Prostate gland (tissue), 2 donors: ENCODE data around the gene DDAH1. TPM values are rescaled to one million over a fixed set of nuclear protein-coding genes. Genes with fewer than 3 reads are reported as not detected.

Source experiments
- DNase-seq: peaks from one replicate; pipeline ENCODE4 v3.0.0-alpha.2; 2019; ENCODE audit warnings: low spot score
- H3K27ac ChIP-seq, 2 donors: fragments of 200-600 bp; sonication (generic); 2 replicates each; pipeline ENCODE4 v1.5.1; 2017 to 2019
- H3K27me3 ChIP-seq: fragments of 200-600 bp; sonication (generic); replicated peaks from 2 replicates; pipeline ENCODE4 v1.5.1; 2019; ENCODE audit not compliant: insufficient read depth
- H3K36me3 ChIP-seq, 2 donors: fragments of 200-600 bp; sonication (generic); 1 replicate in 1 of 2; 2 replicates in 1 of 2; pipeline versions ENCODE4 v1.5.1 to v1.8.1; 2017 to 2019
- H3K4me1 ChIP-seq: fragments of 200-600 bp; sonication (generic); replicated peaks from 2 replicates; pipeline ENCODE4 v1.5.1; 2019
- H3K4me3 ChIP-seq, 2 donors: fragments of 200-600 bp; sonication (generic); 2 replicates each; pipeline ENCODE4 v1.5.1; 2017 to 2019
- H3K9me3 ChIP-seq: fragments of 200-600 bp; sonication (generic); 2 replicates; pipeline ENCODE4 v1.5.1; 2017
- CTCF ChIP-seq, 4 experiments: fragments of 200-600 bp in 2 of 4; fragments of 450-650 bp in 2 of 4; sonication (generic) in 2 of 4; IDR thresholded peaks; 1 replicate in 3 of 4; 2 replicates in 1 of 4; pipeline ENCODE4 v1.5.1; 2016 to 2019; ENCODE audit warnings: antibody characterized with exemption in 4 of 4, mild to moderate bottlenecking in 2 of 4, moderate library complexity in 2 of 4
- POLR2A ChIP-seq: fragments of 450-650 bp; IDR thresholded peaks from one replicate; pipeline ENCODE4 v1.6.1; 2016; ENCODE audit warnings: antibody characterized with exemption, mild to moderate bottlenecking
- POLR2AphosphoS5 ChIP-seq: sonication (generic); formaldehyde crosslinking; IDR thresholded peaks from one replicate; pipeline ENCODE4 v1.6.1; 2017; ENCODE audit warnings: antibody characterized with exemption
- WGBS: methylation state at CpG from one replicate; pipeline ENCODE4 v1.1.5; 2018; 5-methylcytosine and 5-hydroxymethylcytosine counted together
- intact Hi-C: fragments of 100-400 bp; cut with DNase I; formaldehyde crosslinking; loops from one replicate; pipeline ENCODE4 v1.14.2; 2022
- total RNA-seq, 2 donors: library from RNA; depleted of rRNA; stranded (reverse); fragments of >200 nt; gene quantifications; one replicate each; pipeline ENCODE4 v1.1.0, GENCODE V29; 2016

Gene DDAH1
- total RNA-seq, 2 donors from 2014 or later = 61.6 to 70.7 TPM

- H3K27ac ChIP-seq = no peak overlapping the region
- H3K27me3 ChIP-seq = no peaks in the 10 kb centered on the region
- H3K36me3 ChIP-seq = no peaks in the 10 kb centered on the region
- WGBS = 87% methylated on average over 3 of the region's 3 CpGs
- TF ChIP-seq POLR2AphosphoS5 = no peak
- no peak for TF ChIP-seq POLR2A
- no peak for TF ChIP-seq CTCF (IDR thresholded peaks at IDR 0.05)
- H3K4me1 ChIP-seq = peaks cover under 1% of the 10 kb centered on the region
- no peak for DNase-seq
- intact Hi-C loops = no loop called here
- H3K4me3 ChIP-seq = no peak overlapping the region
- H3K9me3 ChIP-seq = no peaks in the 10 kb centered on the region
Measured at GRCh38 chr1:85319491-85319890, 145.5 kb downstream of the DDAH1 start.

GRCh38 chr1:85318217-85318616, 146.7 kb downstream of the DDAH1 start:
- 100% methylated on average over 1 of the region's 1 CpG for WGBS
- H3K9me3 ChIP-seq = no peaks in the 10 kb centered on the region
- no peaks in the 10 kb centered on the region for H3K27me3 ChIP-seq
- H3K4me1 ChIP-seq = peaks cover 6% of the 10 kb centered on the region
- intact Hi-C loops = no loop called here
- no peaks in the 10 kb centered on the region for H3K36me3 ChIP-seq
- TF ChIP-seq POLR2AphosphoS5 (no peak), POLR2A (no peak), CTCF (IDR thresholded peaks at IDR 0.05) (no peak)
- H3K4me3 ChIP-seq = no peak overlapping the region
- DNase-seq = no peak
- H3K27ac ChIP-seq = no peak overlapping the region

GRCh38 chr1:85317560-85317959, 147.4 kb downstream of the DDAH1 start:
- TF ChIP-seq POLR2A (no peak), CTCF (IDR thresholded peaks at IDR 0.05) (no peak), POLR2AphosphoS5 (no peak)
- intact Hi-C loops = no loop called here
- H3K4me3 ChIP-seq = no peak overlapping the region
- H3K4me1 ChIP-seq = peaks cover 6% of the 10 kb centered on the region
- no peaks in the 10 kb centered on the region for H3K9me3 ChIP-seq
- WGBS = 84% methylated on average over 5 of the region's 5 CpGs
- H3K36me3 ChIP-seq = no peaks in the 10 kb centered on the region
- H3K27me3 ChIP-seq = no peaks in the 10 kb centered on the region
- no peak for DNase-seq
- H3K27ac ChIP-seq = no peak overlapping the region

- Histone ChIP-seq H3K27ac (no peak overlapping the region), H3K36me3 (no peaks in the 10 kb centered on the region), H3K4me1 (peaks cover 6% of the 10 kb centered on the region), H3K4me3 (no peak overlapping the region), H3K27me3 (no peaks in the 10 kb centered on the region), H3K9me3 (no peaks in the 10 kb centered on the region)
- DNase-seq = no peak
- WGBS = 98% methylated on average over 2 of the region's 2 CpGs
- no peak for TF ChIP-seq CTCF (IDR thresholded peaks at IDR 0.05)
- TF ChIP-seq POLR2A = no peak
- no peak for TF ChIP-seq POLR2AphosphoS5
- intact Hi-C loops = no loop called here
Measured at GRCh38 chr1:85316321-85316720, 148.6 kb downstream of the DDAH1 start.

- no peak overlapping the region for H3K4me3 ChIP-seq
- WGBS = 74% methylated on average over 8 of the region's 8 CpGs
- intact Hi-C loops = no loop called here
- DNase-seq = no peak
- H3K4me1 ChIP-seq = peaks cover 6% of the 10 kb centered on the region
- no peaks in the 10 kb centered on the region for H3K27me3 ChIP-seq
- no peak for TF ChIP-seq POLR2A
- no peak for TF ChIP-seq POLR2AphosphoS5
- no peak for TF ChIP-seq CTCF (IDR thresholded peaks at IDR 0.05)
- no peaks in the 10 kb centered on the region for H3K9me3 ChIP-seq
- H3K27ac ChIP-seq = no peak overlapping the region
- no peaks in the 10 kb centered on the region for H3K36me3 ChIP-seq
Measured at GRCh38 chr1:85315789-85316188, 149.2 kb downstream of the DDAH1 start.
